GM10248 (cell line): ENCODE data around the gene GTF2A1L.

Experiments
- CTCF ChIA-PET: fragments of 300-600 bp; sonication (Branson Sonifier 250); formaldehyde crosslinking; extraction: SDS; loops from one replicate; lab custom pipeline; 2021; ENCODE audit warnings: antibody characterized with exemption; lab: Yijun Ruan, JAX
- POLR2A ChIA-PET: fragments of 350-650 bp; sonication (Branson Sonifier 250); formaldehyde crosslinking; extraction: SDS; loops from one replicate; lab custom pipeline; 2020; ENCODE audit warnings: antibody characterized with exemption; lab: Yijun Ruan, JAX
- DNase-seq: peaks from one replicate; pipeline ENCODE4 v3.0.0; 2012; ENCODE audit errors: extremely low spot score
- TF ChIP-seq, protein P1 (sequence below): IDR thresholded peaks from 2 replicates; pipeline ENCODE4 v1.5.1; 2012; ENCODE audit warnings: mild to moderate bottlenecking, low read depth; ENCODE audit errors: extremely low read depth, missing control alignments, control extremely low read depth

GTF2A1L gene, protein sequence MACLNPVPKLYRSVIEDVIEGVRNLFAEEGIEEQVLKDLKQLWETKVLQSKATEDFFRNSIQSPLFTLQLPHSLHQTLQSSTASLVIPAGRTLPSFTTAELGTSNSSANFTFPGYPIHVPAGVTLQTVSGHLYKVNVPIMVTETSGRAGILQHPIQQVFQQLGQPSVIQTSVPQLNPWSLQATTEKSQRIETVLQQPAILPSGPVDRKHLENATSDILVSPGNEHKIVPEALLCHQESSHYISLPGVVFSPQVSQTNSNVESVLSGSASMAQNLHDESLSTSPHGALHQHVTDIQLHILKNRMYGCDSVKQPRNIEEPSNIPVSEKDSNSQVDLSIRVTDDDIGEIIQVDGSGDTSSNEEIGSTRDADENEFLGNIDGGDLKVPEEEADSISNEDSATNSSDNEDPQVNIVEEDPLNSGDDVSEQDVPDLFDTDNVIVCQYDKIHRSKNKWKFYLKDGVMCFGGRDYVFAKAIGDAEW

DNA sequence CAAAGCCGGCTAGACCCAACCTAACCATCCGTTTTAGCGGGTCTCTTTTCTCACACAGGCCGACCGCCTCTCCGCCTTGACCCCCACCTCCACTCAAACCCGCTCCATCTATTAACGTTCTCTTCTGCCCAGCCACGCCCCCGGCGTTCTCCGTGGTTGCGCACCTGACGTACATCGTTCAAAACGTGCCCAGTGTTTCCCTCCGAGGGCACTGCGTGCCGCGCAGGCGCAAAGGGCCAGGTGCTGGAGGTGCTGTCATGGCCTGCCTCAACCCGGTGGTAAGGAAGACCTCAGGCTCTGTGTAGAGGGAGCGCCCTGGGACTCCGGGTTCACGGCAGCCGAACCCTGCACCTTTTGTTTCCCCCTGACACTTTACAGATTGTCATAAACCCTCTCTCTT lies at the start of gene GTF2A1L:
Gene GTF2A1L (plus strand): TSS at position 239 of the 400 bp plus-strand sequence. CDS start 19 bp downstream, at position 258.
- no peak for DNase-seq
- TF ChIP-seq, protein P1, sequence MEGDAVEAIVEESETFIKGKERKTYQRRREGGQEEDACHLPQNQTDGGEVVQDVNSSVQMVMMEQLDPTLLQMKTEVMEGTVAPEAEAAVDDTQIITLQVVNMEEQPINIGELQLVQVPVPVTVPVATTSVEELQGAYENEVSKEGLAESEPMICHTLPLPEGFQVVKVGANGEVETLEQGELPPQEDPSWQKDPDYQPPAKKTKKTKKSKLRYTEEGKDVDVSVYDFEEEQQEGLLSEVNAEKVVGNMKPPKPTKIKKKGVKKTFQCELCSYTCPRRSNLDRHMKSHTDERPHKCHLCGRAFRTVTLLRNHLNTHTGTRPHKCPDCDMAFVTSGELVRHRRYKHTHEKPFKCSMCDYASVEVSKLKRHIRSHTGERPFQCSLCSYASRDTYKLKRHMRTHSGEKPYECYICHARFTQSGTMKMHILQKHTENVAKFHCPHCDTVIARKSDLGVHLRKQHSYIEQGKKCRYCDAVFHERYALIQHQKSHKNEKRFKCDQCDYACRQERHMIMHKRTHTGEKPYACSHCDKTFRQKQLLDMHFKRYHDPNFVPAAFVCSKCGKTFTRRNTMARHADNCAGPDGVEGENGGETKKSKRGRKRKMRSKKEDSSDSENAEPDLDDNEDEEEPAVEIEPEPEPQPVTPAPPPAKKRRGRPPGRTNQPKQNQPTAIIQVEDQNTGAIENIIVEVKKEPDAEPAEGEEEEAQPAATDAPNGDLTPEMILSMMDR, result no peak
- ChIA-PET POLR2A (no interaction called here), CTCF (no interaction called here)

DNA sequence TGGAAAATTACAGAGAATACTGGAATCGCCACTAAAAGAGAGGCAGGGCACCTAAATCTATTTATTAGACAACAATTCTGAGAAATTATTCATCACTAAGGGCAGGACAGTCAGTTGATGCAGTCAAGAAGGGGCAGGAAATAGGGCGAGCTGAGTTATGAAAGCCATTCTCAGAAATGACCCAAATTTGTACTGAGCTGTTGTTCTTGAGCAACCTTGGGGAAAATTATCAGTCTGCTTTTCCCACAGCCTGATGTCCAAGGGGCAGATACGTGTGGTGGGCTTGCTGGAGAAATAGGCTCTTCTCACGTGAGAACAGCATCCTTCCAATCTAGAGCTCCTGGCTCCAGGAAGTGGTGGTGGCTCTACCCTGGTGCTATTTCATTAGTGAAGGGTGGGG lies 49.1 kb upstream of the GTF2A1L start:
- TF ChIP-seq, protein P1, result no peak
- POLR2A ChIA-PET, result no interaction called here
- CTCF ChIA-PET, result interaction anchor here (1.0 to 1.5 kb wide), 3 partner anchors 17 to 32 kb away, joined by 3 to 5 read pairs (median 3); no protein-coding TSS in a partner anchor
- no peak for DNase-seq

GRCh38 chr2:48569433-48569832 lies 48.2 kb upstream of the GTF2A1L start:
- CTCF ChIA-PET, result interaction anchor here (1.5 kb wide), 1 partner anchor 19 kb away, joined by 5 read pairs; no protein-coding TSS in a partner anchor
- TF ChIP-seq, protein P1, result no peak
- no peak for DNase-seq
- POLR2A ChIA-PET, result no interaction called here

DNA sequence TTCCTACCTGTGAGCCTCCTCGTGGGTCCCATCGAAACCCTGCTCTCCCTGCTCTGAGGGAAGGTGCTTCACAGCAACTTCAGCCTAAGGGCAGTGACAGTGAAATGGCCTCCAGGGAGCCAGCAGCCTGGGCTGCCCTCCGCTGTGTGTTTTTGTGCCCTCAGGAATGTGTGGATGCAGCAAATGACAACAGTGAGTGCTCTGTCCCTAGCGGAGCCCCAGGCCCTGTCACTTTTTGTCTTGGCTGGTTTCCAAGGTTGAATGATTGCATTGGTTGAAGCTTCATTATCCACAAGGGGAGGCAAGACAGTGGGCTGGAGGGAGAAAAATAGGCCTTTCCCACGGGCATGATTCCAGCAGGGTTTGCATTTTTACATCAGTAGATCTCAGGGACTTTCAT lies 44.8 kb upstream of the GTF2A1L start:
- TF ChIP-seq, protein P1, result no peak
- CTCF ChIA-PET, result interaction anchor here (1.4 kb wide), 1 partner anchor 10 kb away, joined by 3 read pairs; no protein-coding TSS in a partner anchor
- POLR2A ChIA-PET, result no interaction called here
- DNase-seq, result no peak

GRCh38 chr2:48574353-48575287 lies 43.0 kb upstream of the GTF2A1L start:
- TF ChIP-seq, protein P1, result no peak
- ChIA-PET CTCF (no interaction called here), POLR2A (no interaction called here)
- DNase-seq, result no peak

- TF ChIP-seq, protein P1, result no peak
- DNase-seq, result no peak
- CTCF ChIA-PET, result interaction anchor here (1.5 kb wide), 1 partner anchor 10 kb away, joined by 5 read pairs; no protein-coding TSS in a partner anchor
- POLR2A ChIA-PET, result no interaction called here
Observed at GRCh38 chr2:48578313-48578712, 39.3 kb upstream of the GTF2A1L start.
